ENCODE measurements around the gene UMODL1. TPM values are rescaled to one million over a fixed set of nuclear protein-coding genes. Genes with fewer than 3 reads are reported as not detected.
A peak's percentile ranks its signal among the peaks of the same experiment; 100 is the strongest.
"Not testable (repeated sequence)": the region's sequence is repeated elsewhere in the genome, so short reads cannot be mapped to it uniquely, and the experiment has no call there.

The UMODL1 gene
- total RNA-seq, 1 donor from 2014 or later, result not detected

GRCh38 chr21:42111811-42112210 lies 40.7 kb downstream of the UMODL1 start:
- intact Hi-C loops (cut with micrococcal nuclease), result no loop called here
- no peaks in the 10 kb centered on the region for H3K9me3 Mint-ChIP-seq

GRCh38 chr21:42112238-42112637 lies 41.1 kb downstream of the UMODL1 start:
- DNase-seq (ENCODE audit: low spot score), result no peak
- Mint-ChIP-seq H3K4me3 (no peak overlapping the region), H3K36me3 (ENCODE audit: low read depth) (no peaks in the 10 kb centered on the region), H3K27ac (no peak overlapping the region), H3K4me1 (ENCODE audit: low read depth) (peaks cover 9% of the 10 kb centered on the region), H3K9me3 (no peaks in the 10 kb centered on the region), H3K27me3 (ENCODE audit: insufficient read depth) (peaks cover 8% of the 10 kb centered on the region)
- intact Hi-C loops (cut with micrococcal nuclease), result no loop called here

More at GRCh38 chr21:42111811-42112210, 40.7 kb downstream of the UMODL1 start:
- Mint-ChIP-seq H3K36me3 (ENCODE audit: low read depth) (no peaks in the 10 kb centered on the region), H3K4me1 (ENCODE audit: low read depth) (peaks cover 7% of the 10 kb centered on the region), H3K27me3 (ENCODE audit: insufficient read depth) (peaks cover 8% of the 10 kb centered on the region), H3K4me3 (no peak overlapping the region), H3K27ac (no peak overlapping the region)
- DNase-seq (ENCODE audit: low spot score), result no peak

DNA sequence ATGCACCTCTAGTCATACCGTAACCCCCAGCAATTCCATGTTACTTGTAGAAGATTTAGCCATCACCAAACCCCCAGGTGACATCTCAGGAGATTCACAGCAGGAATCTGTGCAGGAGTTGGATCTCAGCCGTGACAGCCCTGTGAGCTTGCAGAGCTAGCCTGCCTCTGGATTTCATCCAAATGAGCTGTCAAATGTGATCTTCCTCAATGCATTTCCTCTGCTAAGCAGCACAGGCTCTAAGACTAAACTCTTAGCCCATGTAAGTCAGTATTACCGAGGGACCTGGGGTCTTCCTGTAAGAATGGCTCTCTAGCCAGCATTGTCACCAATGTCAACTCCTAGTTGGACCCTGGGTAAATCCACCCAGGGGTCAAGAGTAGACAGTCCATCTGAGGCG lies 41.7 kb downstream of the UMODL1 start:
- H3K9me3 Mint-ChIP-seq, result no peaks in the 10 kb centered on the region
- intact Hi-C loops (cut with micrococcal nuclease), result no loop called here
- peaks cover 8% of the 10 kb centered on the region for H3K4me1 Mint-ChIP-seq (ENCODE audit: low read depth)
- no peak overlapping the region for H3K4me3 Mint-ChIP-seq
- no peak for DNase-seq (ENCODE audit: low spot score)
- H3K27me3 Mint-ChIP-seq (ENCODE audit: insufficient read depth), result peaks cover 14% of the 10 kb centered on the region
- no peak overlapping the region for H3K27ac Mint-ChIP-seq
- H3K36me3 Mint-ChIP-seq (ENCODE audit: low read depth), result no peaks in the 10 kb centered on the region

GRCh38 chr21:42113926-42114409 lies 42.9 kb downstream of the UMODL1 start:
- Mint-ChIP-seq H3K9me3 (no peaks in the 10 kb centered on the region), H3K4me3 (no peak overlapping the region), H3K4me1 (ENCODE audit: low read depth) (peaks cover 6% of the 10 kb centered on the region), H3K27ac (no peak overlapping the region), H3K36me3 (ENCODE audit: low read depth) (no peaks in the 10 kb centered on the region), H3K27me3 (ENCODE audit: insufficient read depth) (peaks cover 23% of the 10 kb centered on the region)
- no peak for DNase-seq (ENCODE audit: low spot score)
- intact Hi-C loops (cut with micrococcal nuclease), result no loop called here

DNA sequence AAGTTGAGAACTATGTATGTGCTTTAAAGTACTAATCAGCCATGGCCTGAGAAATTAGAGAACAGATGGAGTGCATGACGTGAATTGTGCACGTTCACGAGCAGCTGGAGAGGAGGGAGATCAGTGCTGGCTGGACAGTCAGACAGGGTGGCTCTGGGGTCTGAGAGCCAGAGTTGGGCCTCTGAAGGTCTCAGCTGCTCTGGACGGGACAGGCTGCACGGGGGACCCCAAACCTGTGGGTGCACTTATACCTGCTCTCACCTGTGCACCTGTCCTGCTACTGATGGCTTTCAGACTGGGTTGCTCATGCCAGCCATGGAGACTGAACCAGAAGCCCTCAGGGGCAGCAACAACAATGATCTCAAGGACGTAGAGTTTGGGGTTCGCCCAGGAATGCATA lies 43.5 kb downstream of the UMODL1 start:
- no peaks in the 10 kb centered on the region for H3K9me3 Mint-ChIP-seq
- no peak for DNase-seq (ENCODE audit: low spot score)
- H3K4me1 Mint-ChIP-seq (ENCODE audit: low read depth), result peaks cover 13% of the 10 kb centered on the region
- no peak overlapping the region for H3K27ac Mint-ChIP-seq
- peaks cover 29% of the 10 kb centered on the region for H3K27me3 Mint-ChIP-seq (ENCODE audit: insufficient read depth)
- no peaks in the 10 kb centered on the region for H3K36me3 Mint-ChIP-seq (ENCODE audit: low read depth)
- intact Hi-C loops (cut with micrococcal nuclease), result loop anchor here (5.0 kb wide), 1 partner anchor 688 kb away; no protein-coding TSS in a partner anchor
- no peak overlapping the region for H3K4me3 Mint-ChIP-seq

DNA sequence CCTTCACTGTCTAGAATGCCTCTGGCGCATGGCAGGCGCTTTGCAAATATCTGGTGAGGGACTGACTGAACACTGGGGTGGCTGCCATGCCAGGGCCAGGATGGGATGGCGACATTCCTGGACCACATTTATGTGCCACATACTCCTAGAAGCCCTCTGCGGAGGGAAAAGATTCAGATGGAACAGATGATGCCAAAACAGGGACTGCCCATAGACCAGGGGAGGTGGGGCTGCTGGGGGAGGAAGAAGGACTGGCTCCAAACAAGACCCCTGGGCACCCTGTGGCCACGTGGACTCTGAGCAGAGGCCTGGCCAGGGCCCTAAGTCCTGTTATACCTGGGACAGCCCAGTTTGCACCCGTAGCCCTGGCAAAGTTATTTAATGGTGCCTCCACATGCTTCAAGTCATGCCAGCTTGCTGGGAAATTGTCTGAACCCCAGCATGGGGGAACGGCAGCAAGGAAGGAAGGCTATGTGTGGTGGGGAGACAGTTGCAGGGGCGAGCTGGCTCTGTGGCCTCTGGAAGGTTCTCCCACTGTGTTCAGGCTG lies 44.1 kb downstream of the UMODL1 start:
- H3K27ac Mint-ChIP-seq, result no peak overlapping the region
- no peaks in the 10 kb centered on the region for H3K36me3 Mint-ChIP-seq (ENCODE audit: low read depth)
- H3K4me3 Mint-ChIP-seq, result no peak overlapping the region
- peaks cover 32% of the 10 kb centered on the region for H3K27me3 Mint-ChIP-seq (ENCODE audit: insufficient read depth)
- DNase-seq (ENCODE audit: low spot score), result no peak
- peaks cover 13% of the 10 kb centered on the region for H3K4me1 Mint-ChIP-seq (ENCODE audit: low read depth)
- intact Hi-C loops (cut with micrococcal nuclease), result loop anchor here (5.0 kb wide), 1 partner anchor 687 kb away; no protein-coding TSS in a partner anchor
- no peaks in the 10 kb centered on the region for H3K9me3 Mint-ChIP-seq

GRCh38 chr21:42116551-42116950 lies 45.4 kb downstream of the UMODL1 start:
- not testable (repeated sequence) for H3K9me3 Mint-ChIP-seq; H3K36me3 Mint-ChIP-seq (ENCODE audit: low read depth)
- peaks cover 42% of the 10 kb centered on the region for H3K27me3 Mint-ChIP-seq (ENCODE audit: insufficient read depth)

DNA sequence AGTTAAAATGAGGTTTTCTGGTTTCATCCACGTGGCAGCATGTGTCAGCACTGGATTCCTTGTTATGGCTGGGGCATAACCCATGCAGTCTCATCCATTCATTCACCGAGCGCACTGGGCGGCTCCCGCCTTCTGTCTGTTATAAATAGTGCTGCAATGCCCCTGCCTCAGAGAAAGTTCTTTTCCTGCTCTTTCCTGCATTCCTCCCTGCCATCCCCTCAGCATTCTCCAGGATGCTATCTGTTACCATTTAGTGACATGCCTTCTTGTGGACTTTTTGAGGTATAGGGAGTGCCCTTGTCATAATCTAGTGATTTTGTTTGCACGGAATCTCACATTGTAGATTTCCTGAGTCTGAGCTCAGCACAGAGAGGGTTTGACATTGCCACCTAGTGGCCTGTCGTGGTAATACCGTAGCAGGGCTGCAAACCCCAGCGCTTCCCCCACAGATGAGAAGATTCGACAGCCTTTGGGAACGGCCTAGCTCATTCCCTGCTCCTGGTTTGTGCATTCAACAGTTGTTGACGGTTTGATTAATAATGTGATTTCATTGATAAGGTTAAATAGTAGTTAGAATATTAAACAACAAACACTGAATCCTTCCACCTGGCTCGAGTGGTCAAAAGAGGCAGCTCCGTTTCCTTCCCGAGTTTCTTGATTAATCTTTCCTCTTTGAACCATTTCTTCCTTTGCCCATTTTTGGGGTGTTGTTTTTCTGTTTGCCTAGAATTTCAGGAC lies 46.3 kb downstream of the UMODL1 start:
- intact Hi-C loops (cut with micrococcal nuclease), result loop anchor here (1.0 to 5.0 kb wide), 5 partner anchors 238 to 834 kb away; partner anchors contain the start of gene PRDM15
- H3K27ac Mint-ChIP-seq, result no peak overlapping the region
- DNase-seq (ENCODE audit: low spot score), result peak; percentile 47
- peaks cover 38% of the 10 kb centered on the region for H3K27me3 Mint-ChIP-seq (ENCODE audit: insufficient read depth)
- H3K9me3 Mint-ChIP-seq, result no peaks in the 10 kb centered on the region
- H3K4me3 Mint-ChIP-seq, result no peak overlapping the region
- H3K4me1 Mint-ChIP-seq (ENCODE audit: low read depth), result peaks cover 13% of the 10 kb centered on the region
- no peaks in the 10 kb centered on the region for H3K36me3 Mint-ChIP-seq (ENCODE audit: low read depth)

More at GRCh38 chr21:42116551-42116950, 45.4 kb downstream of the UMODL1 start:
- H3K4me1 Mint-ChIP-seq (ENCODE audit: low read depth), result peaks cover 13% of the 10 kb centered on the region
- DNase-seq (ENCODE audit: low spot score); H3K4me3 Mint-ChIP-seq; H3K27ac Mint-ChIP-seq: not testable (repeated sequence)
- intact Hi-C loops (cut with micrococcal nuclease), result loop anchor here (5.0 kb wide), 1 partner anchor 686 kb away; no protein-coding TSS in a partner anchor

DNA sequence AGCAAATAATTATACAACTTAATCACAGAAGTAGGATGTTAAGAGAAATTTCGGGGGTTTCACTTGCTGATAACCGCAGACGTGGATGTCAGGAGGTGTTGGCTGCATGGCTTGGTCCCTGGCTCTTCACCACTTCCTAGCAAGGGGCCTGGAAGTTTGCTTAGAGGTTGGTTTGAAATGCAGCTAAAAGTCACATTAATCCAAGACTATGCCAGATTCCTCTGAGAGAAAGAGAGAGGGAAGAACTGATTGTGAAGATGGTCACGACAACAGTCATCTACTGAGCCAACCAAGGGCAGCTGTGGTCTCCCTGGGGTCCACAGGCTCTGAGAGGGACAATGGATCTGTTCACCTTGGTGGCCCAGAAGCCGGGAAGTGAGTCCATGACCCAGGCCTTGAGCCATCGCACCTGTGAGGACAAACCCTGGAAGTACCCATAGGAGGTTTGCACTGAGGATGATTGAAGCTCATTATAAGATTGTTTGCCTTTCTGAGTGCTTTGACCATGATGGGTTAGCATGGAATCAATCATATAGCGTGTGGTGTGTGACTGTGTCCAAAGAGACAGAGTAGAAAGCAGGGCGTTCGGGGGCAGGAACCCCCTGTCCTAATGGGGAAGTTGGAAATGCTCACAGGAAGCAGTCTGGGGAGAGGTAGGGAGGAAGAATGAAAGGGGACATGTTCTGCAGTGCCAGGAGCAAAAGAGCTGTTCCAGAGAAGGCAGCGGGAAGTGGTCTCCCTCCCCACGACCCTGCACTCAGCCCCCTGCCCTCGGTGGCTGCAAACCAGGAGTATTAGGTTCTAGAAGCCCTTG lies 47.1 kb downstream of the UMODL1 start:
- no peak for DNase-seq (ENCODE audit: low spot score)
- Mint-ChIP-seq H3K27me3 (ENCODE audit: insufficient read depth) (peaks cover 36% of the 10 kb centered on the region), H3K9me3 (no peaks in the 10 kb centered on the region), H3K27ac (no peak overlapping the region), H3K36me3 (ENCODE audit: low read depth) (no peaks in the 10 kb centered on the region), H3K4me3 (no peak overlapping the region), H3K4me1 (ENCODE audit: low read depth) (peaks cover 13% of the 10 kb centered on the region)
- intact Hi-C loops (cut with micrococcal nuclease), result loop anchor here (1.0 to 5.0 kb wide), 5 partner anchors 239 to 835 kb away; partner anchors contain the start of gene PRDM15

DNA sequence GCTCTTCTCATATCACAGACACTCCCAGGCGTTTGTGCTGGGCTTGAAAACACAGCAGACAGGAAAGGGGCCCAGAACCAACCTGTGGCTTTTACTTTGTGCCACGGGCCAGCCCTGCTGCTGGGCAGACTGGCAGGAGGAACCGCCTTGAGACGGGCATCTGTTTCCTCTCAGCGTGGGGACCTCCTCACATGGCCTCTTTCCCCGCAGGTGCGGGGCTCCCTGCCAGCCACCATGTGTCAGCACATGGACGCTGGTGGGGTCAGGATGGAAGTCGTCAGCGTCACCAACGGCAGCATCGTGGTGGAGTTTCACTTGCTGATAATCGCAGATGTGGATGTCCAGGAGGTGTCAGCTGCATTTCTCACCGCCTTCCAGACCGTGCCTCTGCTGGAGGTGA lies 47.8 kb downstream of the UMODL1 start:
- Mint-ChIP-seq H3K4me1 (ENCODE audit: low read depth) (peaks cover 13% of the 10 kb centered on the region), H3K27ac (no peak overlapping the region), H3K36me3 (ENCODE audit: low read depth) (no peaks in the 10 kb centered on the region), H3K27me3 (ENCODE audit: insufficient read depth) (peaks cover 36% of the 10 kb centered on the region), H3K9me3 (no peaks in the 10 kb centered on the region), H3K4me3 (no peak overlapping the region)
- intact Hi-C loops (cut with micrococcal nuclease), result loop anchor here (5.0 kb wide), 1 partner anchor 683 kb away; no protein-coding TSS in a partner anchor
- DNase-seq (ENCODE audit: low spot score), result no peak

DNA sequence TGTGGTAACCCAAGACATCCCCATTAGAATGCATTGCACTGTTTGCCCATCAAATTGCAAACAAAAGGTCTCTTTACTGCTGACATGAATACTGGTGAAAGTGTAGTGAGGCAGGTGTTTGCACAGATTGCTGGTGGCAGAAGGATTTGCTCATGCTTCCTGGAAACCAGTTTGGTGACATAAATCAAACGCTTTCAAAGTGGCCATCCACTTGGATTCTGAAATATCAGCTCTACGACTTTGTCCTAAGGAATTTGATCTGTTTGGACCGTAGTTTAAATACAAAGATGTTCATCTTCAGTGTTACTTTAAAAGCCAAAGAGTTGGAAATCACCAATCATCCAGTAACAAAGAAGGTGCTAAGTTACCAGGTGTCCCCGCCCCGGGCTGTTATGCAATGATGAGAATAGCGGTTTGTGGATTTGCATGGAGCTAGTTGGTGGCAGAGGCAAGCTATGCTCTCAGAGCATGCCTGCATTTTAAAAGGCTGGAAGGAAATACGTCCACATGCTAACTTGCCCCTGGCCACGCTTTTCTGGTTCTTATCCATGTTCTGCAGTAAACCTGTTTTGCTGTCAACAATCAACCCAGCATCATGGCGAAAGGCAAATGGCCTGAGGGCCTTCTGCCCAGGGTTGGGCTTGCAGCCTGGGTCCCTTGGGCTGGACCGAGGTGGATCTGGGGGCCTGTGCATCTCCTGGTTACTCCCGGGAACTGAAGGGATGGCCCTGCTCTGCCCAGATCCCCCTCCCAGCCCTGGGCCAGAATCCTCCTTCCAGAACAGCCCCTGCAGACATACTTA lies 49.2 kb downstream of the UMODL1 start:
- Mint-ChIP-seq H3K4me1 (ENCODE audit: low read depth) (peaks cover 13% of the 10 kb centered on the region), H3K27ac (no peak overlapping the region), H3K36me3 (ENCODE audit: low read depth) (no peaks in the 10 kb centered on the region), H3K9me3 (no peaks in the 10 kb centered on the region), H3K4me3 (no peak overlapping the region), H3K27me3 (ENCODE audit: insufficient read depth) (peaks cover 36% of the 10 kb centered on the region)
- no peak for DNase-seq (ENCODE audit: low spot score)
- intact Hi-C loops (cut with micrococcal nuclease), result no loop called here

DNA sequence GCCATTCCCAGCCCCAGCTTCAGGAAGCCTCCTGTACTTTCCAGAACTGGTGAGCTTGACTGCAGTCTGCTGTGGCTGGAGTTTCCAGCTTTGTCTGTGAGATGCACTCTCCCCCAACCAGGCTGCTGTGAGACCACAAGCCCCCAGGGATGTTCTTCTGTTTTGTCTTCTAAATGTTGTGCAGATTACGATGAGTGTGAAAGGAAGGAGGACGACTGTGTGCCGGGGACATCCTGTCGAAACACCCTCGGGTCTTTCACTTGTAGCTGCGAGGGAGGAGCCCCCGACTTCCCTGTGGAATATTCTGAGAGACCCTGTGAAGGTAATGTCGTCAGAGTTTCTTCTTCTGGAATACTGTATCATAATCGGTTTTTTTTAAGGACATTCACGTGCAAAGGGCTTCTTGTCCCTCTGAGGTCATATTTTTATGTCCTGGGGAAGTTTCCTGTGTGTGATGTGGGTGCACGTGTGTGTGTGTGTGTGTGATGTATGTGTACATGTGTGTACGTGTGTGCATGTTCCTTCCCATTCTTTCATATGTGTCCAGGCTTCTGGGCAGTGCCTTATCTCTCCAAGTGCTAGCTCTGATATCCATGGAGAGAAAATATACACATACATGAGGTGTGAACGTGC lies 49.9 kb downstream of the UMODL1 start:
- intact Hi-C loops (cut with micrococcal nuclease), result no loop called here
- H3K4me3 Mint-ChIP-seq, result no peak overlapping the region
- H3K36me3 Mint-ChIP-seq (ENCODE audit: low read depth), result no peaks in the 10 kb centered on the region
- DNase-seq (ENCODE audit: low spot score), result no peak
- H3K27ac Mint-ChIP-seq, result no peak overlapping the region
- H3K9me3 Mint-ChIP-seq, result no peaks in the 10 kb centered on the region
- peaks cover 36% of the 10 kb centered on the region for H3K27me3 Mint-ChIP-seq (ENCODE audit: insufficient read depth)
- peaks cover 13% of the 10 kb centered on the region for H3K4me1 Mint-ChIP-seq (ENCODE audit: low read depth)
